CD4-positive, alpha-beta T cell treated with Interleukin-12 subunit alpha and Interleukin-12 subunit beta, for 1 hour (primary cell): Measurements from ENCODE around the gene ACSS2.

Experiments used
- DNase-seq: peaks from one replicate; pipeline ENCODE4 v3.0.0-alpha.2; 2020

Gene ACSS2

DNA sequence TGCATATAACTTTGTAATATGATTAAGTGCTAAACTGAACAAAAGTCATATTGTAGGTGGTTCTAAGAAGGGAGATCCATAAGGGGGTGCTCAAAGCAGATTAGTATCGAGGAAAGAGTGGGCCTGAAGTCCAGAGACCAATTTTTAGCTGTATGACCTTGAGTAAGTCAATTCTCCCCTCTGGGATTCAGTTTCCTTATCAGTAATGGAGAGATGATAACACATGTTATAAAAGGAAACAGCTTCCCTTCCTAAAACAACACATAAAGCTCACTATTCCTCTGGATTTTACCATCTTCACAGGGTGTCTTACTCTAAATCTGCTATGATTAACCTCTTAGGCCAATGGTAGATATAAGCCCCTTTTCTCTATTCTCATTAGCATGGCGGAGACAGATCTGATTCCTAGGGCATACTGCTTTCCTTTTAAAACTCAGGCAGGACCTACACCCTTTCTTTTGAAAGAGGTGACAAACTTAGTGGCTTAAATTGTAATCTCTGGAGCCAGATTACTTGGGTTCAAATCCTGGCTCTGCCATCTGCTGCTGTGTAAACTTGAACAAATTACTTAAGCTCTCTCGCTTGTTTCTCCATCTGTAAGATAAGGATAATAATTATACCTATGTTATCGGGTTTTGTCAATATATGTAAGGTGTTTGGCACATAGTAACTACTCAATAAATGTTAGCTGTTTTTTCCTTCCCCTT is 39.5 kb downstream of the ACSS2 start:
- DNase-seq = no peak

DNA sequence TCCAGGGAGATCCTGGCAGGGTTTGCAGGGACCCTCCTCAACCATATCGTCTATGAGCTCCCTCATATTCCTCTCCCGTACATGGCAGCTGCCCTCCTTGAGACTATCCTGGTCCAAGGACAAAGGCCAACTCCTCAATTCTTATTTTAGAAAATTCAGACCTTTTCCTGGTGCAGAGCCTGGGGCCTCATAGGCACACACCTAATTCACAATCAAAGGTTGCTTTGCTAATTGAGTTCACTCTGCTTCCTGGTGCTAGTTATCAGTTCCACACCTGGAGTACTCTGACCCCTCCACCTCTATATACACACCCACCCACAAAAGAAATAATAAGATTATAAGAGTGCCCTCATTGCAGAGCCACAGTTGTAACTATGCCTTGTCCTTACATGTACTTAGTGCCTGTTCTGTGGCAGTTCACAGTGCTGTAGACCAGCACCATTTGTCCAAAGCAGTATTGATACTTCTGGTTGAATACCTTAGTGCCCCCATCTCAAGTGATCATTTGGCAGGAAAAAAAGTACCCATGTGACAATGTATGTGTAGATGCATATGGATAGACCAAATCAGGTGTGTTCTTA is 40.5 kb downstream of the ACSS2 start:
- no peak for DNase-seq

DNA sequence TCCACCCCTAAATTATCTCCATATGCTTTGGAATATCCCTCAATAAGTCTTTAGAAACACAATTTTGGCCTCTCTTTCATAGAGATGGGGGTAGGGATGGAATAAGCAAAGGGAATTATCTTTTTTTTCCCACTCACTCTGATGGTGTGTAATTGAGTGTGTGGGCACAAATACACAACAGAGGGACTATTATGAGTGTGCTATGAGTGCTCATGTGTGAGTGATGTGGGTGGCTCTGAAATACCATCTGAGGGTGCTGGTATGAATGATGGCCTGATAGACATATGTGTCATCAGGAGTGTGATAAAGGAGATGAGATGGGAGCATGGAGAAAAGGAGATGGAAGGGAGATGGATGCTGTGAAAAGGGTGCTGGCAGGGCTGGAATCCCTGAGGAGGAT is 43.6 kb downstream of the ACSS2 start:
- DNase-seq = no peak

DNA sequence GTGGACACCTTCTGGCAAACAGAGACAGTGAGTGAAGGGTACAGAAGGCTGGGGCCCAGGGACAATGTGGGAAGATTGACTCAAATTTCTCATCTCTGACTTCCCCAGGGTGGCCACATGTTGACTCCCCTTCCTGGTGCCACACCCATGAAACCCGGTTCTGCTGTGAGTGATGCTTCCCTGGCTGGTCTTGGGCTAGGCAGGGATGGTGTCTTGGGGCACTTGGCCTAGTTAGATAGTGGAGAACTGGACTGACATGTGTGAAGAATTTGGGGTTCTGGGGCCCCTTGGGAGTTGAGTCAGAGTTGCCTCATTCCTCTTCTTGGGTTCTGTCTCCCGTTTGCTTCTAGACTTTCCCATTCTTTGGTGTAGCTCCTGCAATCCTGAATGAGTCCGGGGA is 45.0 kb downstream of the ACSS2 start:
- no peak for DNase-seq

DNA sequence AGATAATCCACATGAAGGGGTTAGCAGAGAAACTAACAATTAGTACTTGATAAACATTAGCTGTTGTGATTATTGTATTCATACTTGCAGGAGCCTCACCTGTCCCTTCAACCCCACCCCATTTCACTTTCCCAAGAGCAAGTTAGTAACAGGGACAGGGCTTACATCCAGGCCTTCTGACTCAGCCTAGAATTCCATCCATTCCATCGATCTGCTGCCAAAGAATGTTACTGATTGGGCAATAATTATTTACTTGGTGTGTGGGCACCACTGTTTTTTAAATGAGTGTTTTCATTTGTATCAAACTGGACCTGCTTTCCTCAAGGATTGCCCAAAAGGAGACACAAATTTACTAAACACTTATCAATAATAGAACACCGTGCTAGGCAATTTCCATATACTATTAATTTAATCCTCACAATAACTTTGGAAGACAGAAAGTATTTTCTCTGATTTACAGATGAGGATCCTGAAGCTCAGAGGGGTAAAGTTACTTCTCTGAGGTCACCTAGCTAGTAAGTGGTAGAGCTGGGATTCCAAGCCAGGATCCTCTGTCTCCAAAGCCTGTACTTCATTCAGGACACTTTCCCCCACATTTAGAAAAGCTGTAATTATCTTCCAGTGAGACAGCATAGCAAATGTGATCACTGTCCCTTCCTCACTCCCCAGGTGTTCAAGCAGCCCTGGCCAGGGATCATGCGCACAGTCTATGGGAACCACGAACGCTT is 46.4 kb downstream of the ACSS2 start:
- DNase-seq = no peak

DNA sequence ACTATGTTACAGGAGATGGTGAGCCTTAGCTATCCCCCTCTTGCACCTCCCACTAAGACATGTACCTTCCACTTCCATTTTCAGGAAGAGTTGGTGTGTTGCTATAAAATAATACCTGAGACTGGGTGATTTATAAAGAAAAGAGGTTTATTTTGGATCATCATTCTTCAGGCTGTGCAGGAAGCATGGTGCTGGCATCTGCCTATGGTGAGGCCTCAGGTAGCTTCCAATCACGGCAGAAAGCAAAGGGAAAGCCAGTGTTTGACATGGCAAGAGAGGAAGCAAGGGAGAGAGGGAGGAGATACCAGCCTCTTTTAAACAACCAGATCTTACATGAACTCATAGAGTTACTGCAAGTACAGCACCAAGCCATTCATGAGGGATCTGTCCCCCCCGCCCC is 47.0 kb downstream of the ACSS2 start:
- DNase-seq = no peak

DNA sequence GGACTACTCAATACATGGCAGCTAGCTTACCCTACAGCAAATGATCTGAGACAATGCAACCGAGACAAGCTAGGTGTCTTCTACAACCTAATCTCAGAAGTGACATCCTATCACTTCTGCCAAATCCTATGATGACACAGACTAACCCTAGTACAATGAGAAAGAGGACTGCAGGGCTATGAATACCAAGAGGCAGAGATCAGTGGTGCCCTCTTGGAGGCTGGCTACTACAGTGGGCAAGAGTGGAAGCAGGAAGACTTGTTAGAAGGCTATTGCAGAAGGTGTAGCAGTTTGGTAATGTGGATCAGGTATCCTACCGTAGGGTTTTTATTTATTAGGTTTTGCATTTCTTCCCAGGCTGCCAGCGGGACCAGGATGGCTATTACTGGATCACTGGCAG is 48.9 kb downstream of the ACSS2 start:
- DNase-seq = no peak

DNA sequence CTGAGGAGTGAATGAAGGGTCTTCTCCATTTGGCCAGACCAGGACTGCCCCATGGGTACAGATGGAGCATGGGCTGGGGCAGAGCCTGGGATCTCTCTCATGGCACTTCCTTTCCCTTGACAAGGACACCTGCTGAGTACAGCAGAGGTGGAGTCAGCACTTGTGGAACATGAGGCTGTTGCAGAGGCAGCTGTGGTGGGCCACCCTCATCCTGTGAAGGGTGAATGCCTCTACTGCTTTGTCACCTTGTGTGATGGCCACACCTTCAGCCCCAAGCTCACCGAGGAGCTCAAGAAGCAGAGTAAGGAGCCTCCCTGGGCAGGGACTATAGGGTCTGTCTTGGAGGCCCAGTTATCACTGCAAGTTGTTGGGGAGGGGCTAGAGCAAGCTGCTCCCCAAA is 49.6 kb downstream of the ACSS2 start:
- DNase-seq = no peak

DNA sequence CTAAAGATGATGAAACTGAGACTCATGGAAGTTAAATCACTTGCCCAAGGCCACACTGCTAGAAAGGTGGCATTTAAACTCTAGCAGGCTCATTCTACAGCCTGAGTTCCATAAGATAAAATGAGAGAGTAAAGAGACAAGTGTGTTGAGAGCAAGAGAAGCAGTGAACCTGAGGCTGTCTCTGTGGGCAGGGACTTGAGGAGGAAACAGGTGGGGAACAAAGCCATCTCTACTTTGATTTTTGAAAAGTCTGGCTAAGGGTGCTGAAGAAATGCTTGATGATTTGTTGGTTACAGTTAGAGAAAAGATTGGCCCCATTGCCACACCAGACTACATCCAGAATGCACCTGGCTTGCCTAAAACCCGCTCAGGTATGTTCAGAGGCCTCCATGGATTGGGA is 50.2 kb downstream of the ACSS2 start:
- DNase-seq = no peak

DNA sequence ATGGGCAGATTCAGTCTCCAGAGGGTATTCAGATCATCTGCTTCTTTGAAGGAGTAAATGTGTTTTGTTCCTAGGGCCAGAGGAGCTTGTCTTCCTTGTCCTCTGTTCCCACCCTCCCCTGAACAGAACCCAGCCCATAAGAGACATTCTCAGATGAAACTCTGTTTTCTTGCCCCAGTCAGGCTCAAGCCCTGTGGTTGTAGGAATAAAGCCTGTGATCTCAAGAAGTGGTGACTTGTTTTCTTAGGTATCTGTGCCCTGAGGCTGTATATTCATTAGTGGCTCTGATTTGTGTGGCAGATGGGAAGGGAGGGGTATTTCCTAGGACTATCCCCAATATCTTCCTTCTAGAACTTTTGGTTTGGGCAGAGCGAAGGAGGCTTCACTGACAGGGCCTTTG is 51.3 kb downstream of the ACSS2 start:
- DNase-seq = no peak

DNA sequence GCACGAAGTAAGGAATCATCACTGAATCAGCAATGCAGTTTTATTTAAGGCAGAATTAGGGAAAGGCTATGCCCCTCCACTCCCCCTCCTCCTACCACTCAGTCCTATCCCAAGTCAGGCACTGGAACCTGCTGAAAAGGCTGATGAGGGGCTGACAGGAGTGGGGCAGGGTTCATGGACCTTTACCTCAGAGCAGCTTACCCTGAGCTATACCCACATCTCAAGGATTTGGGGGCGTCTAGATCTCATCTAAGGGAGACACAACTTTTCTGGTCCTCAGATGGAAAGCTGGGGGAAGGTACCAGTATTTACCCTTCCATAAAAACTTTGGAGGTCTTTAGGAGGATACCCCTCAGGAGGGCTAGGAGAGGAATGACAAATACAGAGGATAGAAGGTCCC is 52.0 kb downstream of the ACSS2 start:
- no peak for DNase-seq

DNA sequence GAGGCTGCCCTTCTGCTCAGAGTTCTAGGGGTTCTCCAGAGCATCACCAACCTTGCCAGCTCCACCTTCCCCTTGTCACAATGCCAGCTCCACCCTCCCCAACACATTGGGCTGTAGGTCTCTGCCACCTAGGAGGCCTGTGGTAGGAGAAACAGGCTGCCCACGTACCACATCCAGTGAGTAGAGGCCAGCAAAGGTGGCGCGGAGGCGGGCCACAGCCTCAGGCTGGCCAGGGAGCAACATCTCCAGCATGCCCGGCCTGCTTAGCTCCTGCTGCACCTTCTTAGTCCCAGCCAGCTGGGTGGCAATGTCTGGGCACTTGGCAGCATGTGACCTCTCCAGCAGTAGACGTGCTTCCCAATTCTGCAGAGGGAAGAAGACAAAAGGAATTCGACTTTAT is 55.4 kb downstream of the ACSS2 start:
- DNase-seq = no peak

DNA sequence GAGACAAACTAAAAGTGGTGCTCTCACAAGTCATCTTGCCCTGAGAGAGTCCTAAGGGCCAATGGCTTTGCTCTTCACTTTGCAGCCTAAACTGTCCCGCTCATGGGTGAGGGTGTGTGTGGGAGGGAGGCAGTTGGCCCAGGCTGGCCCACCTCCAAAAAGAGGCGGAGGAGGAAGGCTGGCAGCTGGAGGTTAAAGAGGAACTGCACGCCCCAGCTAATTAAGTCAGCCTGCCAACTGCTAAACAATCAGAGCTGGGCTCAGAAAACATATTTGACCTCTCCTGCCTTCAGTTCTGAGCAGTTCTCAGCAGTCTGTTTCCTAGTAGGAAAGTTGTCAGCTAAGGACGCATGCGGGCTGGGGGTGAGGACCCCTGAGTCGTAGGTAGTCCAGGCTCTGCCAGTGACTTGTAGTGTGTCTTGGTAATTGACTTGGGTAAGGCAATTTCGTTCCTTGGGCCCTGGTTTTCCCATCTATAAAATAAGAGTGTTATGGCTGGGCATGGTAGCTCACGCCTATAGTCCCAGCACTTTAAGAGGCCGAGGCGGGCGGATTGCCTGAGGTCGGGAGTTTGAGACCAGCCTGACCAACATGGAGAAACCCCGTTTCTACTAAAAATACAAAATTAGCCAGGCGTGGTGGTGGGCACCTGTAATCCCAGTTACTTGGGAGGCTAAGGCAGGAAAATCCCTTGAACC is 62.2 kb downstream of the ACSS2 start:
- DNase-seq = no peak

DNA sequence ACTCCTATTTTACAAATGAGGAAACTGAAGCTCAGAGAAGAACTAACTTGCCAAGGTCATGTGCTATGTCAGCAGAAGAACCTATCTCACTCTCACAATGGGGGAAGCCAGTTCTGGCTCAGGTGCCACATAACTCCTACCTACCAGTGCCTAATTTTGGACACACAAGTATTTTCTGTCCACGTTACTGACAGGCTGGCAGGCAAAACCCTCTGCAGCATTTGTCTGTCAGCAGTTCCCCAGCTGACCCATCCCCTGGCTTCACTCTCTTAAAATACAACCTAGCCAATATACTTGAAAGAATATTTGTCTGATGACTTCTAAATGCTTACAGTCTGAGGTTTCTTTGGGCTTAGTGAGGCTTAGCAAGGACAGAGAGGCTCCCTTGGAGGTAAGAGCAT is 63.7 kb downstream of the ACSS2 start:
- no peak for DNase-seq

DNA sequence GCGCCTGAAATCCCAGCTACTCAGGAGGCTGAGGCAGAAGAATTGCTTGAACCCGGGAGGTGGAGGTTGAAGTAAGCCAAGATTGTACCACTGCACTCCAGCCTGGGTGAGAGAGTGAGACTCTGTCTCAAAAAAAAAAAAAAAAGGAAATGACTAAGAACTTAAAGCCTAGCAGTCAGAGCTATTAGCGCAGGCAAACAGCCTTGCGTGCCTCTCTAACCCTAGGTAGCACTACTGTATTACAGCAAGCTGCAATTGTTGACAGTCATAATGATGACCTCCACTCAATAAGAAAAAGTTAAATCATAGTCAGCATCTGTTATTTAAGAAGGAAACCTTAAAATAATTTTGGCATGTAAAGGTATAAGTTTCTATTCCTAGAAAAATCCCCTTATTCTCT is 64.8 kb downstream of the ACSS2 start:
- no peak for DNase-seq

DNA sequence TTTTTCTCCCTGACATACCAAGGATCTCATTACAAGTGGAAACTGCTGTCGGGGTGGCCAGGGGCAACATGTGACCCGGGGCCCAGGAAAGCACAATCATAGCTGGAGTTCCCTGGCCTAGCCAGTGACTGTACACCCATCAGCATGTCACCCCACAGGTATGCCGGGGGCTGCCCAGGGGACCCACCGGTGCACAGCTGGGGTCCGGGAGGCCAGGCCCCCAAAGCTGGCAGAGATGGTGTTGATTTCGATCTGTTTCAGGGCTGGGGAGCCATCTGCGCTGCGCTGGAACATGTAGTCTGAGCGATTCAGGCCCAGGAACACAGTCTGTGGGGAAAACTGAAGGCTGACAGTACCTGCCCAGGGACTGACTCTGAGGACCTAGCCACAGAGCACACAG is 65.9 kb downstream of the ACSS2 start:
- DNase-seq = no peak

DNA sequence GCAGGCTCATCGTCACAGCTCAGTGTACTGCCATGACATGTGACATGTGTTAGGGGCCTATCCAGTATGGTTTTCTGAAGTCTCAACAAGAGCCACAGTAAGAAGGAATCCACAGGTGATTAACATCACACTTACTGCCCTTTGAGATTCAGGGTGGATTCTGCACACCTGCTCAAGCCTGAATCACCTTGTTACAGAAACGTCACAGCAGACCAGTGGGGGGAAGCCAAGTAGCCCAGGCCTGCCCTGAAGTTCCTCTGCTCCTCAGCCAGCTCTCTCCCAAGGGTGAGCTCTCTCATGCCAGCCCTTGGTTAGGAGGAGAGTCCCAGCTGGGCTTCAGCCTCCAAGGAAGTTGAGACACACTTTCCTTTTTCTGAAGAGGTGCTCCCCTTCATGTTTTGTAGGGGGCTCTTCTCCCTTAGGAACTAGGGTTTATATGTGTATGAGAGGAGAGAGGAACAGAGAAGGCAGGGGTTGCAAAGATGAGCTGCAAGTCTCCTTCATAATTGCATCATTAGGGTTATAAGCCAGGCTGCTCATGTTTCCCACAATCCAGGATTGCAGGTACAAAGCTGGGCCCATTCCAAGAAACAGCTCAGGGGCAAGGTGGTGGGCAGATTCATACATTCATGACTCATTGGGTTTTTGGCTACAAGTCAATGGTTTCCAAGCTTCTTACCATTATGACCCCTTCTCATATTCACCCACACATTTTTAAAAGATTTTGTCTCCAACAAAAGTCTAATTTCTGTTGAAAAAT is 67.6 kb downstream of the ACSS2 start:
- no peak for DNase-seq

DNA sequence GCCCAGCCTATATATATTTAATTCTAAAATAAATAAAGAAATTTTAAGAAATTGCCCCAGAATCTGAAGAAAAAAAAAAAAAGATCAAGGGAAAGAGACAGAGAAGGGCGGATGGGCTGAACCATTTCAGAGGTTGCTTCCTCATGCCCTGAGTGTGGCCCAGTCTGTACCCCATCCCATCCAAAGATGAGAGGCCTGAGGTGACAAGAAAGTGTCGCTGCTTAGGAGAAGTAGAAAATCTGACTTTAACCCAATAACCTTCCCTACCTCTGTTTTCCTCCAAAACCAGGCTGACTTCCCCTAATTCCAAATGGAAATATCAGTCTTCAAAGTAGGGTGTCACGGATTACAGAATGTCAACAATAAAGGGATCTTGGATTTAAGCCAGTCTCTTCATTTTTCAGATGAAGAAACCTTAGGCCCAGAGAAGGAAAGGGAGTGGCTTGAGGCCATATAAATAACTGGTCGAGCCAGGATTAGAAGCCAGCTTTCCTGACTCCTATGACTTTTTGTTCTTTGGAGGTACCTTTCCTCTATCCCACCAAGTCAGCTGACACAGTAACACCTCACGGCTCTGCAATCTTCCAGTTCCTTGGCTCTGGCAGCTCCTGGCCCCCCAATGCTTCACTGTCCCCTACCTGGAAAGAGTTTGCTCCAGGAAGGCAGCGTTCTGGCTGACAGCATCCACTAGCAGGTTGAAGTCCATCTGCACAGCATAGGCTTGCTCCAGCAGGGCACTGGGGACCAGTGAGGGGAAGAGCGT is 69.1 kb downstream of the ACSS2 start:
- no peak for DNase-seq

DNA sequence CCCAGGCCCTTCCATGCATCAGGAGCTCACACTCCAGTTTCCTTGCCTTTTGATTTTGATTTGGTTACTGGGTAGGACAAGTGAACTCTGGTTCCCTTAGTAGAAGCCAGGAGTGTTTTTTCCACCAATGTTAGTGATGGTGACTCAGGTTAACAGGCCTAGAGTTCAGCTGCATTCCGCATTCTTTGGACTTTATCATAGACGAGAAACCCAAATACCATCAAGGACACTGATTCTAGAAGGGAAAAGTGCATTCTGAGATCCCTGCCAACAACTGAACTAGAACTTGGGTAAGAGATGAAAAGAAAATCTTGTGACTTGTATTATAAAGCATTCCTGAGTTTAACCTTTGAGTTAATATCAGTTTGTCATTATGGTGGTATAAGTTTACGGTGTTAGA is 70.2 kb downstream of the ACSS2 start:
- DNase-seq = no peak

DNA sequence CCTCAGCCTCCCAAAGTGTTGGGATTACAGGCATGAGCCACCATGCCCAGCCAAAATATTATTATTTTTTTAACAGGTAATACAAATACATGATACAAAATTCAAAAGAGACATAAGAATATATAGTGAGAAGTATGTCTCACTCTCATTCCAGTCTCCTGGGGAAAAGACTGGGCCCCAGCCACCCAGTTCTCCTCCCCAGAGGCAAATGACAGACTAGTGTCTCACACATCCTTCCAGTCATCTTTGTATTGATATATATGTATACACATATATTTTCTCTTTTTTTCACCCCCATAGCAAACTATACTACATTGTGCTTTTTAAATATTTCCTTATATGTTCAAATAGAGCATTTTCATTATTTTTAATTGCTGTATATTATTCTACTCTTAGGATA is 70.9 kb downstream of the ACSS2 start:
- DNase-seq = no peak

DNA sequence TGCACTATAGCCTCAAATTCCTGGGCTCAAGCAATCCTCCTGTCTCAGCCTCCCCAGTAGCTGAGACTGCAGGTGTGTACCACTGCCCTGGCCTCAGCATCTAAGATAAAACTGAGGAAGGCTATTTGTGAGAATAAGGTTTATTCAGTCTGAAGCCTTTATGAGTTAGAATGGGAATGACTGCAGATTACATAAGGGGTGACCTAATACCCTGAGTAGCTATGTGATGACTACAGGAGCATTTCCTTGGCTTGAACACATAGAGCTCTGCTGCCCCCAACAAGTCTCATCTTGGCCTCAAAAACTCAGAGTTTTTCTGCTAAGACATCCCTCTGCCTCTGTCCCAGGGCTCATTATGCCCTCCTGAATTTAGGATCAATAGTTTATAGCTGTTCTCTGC is 71.6 kb downstream of the ACSS2 start:
- no peak for DNase-seq

DNA sequence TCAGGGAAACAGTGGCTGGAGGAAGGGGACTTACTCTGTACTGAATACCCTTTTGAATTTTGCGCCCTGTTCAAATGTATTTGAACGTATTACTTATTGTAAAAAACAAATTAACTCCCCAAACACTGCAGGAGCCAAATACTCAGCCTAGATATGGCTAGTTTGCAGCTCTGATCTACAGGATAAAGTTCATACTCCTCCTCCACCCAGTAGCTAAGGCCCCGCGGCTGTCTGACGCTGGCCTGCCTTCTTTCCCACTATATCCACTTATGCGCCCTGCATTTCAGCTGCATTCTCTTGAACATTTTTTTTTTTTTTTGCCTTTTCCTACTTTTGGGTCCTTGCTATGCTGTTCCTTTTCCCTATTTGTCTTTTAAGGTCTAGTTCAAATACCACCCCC is 72.7 kb downstream of the ACSS2 start:
- no peak for DNase-seq
